GM19438 (cell line): ENCODE measurements around the gene CLMP.
"Not testable (repeated sequence)": the region's sequence is repeated elsewhere in the genome, so short reads cannot be mapped to it uniquely, and the experiment has no call there.

Source experiments
- ATAC-seq: cut with Tn5 transposase; IDR thresholded peaks from one replicate; pipeline ENCODE4 v1.9.1; 2021; ENCODE audit warnings: low read depth; ENCODE audit not compliant: unreplicated experiment

CLMP gene

GRCh38 chr11:123173856-123174186 lies 21.2 kb downstream of the CLMP start:
- ATAC-seq, result no peak

- no peak for ATAC-seq
Observed at GRCh38 chr11:123173040-123173855, 21.8 kb downstream of the CLMP start.

GRCh38 chr11:123170929-123171328 lies 24.1 kb downstream of the CLMP start:
- no peak for ATAC-seq

- ATAC-seq, result no peak
Observed at GRCh38 chr11:123169821-123170220, 25.2 kb downstream of the CLMP start.

GRCh38 chr11:123168955-123169484 lies 26.0 kb downstream of the CLMP start:
- no peak for ATAC-seq

- ATAC-seq, result no peak
Observed at GRCh38 chr11:123168241-123168640, 26.8 kb downstream of the CLMP start.

GRCh38 chr11:123166071-123166559 lies 28.9 kb downstream of the CLMP start:
- ATAC-seq, result no peak

- no peak for ATAC-seq
Observed at GRCh38 chr11:123164732-123165450, 30.2 kb downstream of the CLMP start.

- ATAC-seq, result no peak
Observed at GRCh38 chr11:123163621-123164020, 31.4 kb downstream of the CLMP start.

GRCh38 chr11:123161376-123162030 lies 33.5 kb downstream of the CLMP start:
- no peak for ATAC-seq

GRCh38 chr11:123159183-123159857 lies 35.7 kb downstream of the CLMP start:
- no peak for ATAC-seq

- ATAC-seq, result no peak
Observed at GRCh38 chr11:123158033-123159003, 36.7 kb downstream of the CLMP start.

- no peak for ATAC-seq
Observed at GRCh38 chr11:123152951-123153350, 42.1 kb downstream of the CLMP start.

- ATAC-seq, result not testable (repeated sequence)
Observed at GRCh38 chr11:123152346-123152745, 42.7 kb downstream of the CLMP start.

- ATAC-seq, result no peak
Observed at GRCh38 chr11:123151796-123152195, 43.3 kb downstream of the CLMP start.

GRCh38 chr11:123151366-123151765 lies 43.7 kb downstream of the CLMP start:
- ATAC-seq, result no peak

- no peak for ATAC-seq
Observed at GRCh38 chr11:123150882-123151281, 44.2 kb downstream of the CLMP start.

- ATAC-seq, result no peak
Observed at GRCh38 chr11:123148965-123149364, 46.1 kb downstream of the CLMP start.

- no peak for ATAC-seq
Observed at GRCh38 chr11:123145661-123146060, 49.4 kb downstream of the CLMP start.
